ENCODE measurements around the gene SALL4. TPM values are rescaled to one million over a fixed set of nuclear protein-coding genes. Genes with fewer than 3 reads are reported as not detected.
"Not testable (repeated sequence)": the region's sequence is repeated elsewhere in the genome, so short reads cannot be mapped to it uniquely, and the experiment has no call there.

The SALL4 gene
- total and polyA plus RNA-seq, 11 donors, result 0.04 to 0.22 (median 0.07) TPM; not detected in 5

DNA sequence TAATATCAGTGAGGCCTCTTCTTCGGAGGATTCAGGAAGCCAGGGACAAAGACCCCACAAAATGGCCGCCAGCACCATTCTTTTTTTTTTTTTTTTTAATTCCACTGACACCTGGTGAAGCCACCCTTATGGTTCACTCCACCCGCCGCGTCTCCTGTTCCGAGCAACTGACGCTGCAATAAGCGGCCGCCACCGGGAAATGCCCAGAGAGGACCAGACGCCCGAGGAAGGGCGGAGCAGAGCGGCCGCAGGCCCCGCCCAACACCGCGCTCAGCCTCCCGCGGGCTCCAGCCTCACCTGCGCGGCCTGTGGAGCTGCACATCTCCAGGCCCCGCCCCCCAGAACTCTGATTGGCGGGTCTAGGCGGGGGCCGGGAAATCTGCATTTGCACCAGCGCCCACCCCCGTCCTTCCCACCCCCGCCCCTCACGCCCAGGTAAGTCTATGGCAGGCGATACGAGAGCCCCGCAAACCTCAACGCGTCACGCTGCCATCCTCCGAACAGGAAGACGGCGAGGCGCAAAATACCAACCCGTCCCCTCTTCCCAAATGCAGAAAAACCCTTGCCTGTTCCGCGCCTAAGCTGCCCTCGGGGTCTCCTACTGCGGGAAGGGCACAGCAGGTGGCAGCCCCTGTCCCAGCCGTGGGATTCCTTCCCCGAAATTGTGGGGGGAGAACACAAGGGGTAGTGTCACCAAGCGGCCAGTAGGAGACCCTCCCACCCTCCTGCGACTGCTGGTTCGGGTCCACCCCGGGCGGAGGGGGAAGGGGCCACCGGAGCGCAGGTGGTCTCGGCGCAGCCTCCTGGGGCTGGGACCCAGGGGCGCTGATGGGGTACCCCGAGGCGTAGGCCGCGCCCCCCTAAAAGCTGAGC lies 35.1 kb downstream of the SALL4 start:
- H3K27me3 ChIP-seq, result peaks cover 0 to 19% (median 0%) of the 10 kb centered on the region in 9 donors
- peaks cover 0 to 17% (median 0%) of the 10 kb centered on the region in 12 donors for H3K4me1 ChIP-seq
- no peaks in the 10 kb centered on the region for H3K9me3 ChIP-seq
- H3K36me3 ChIP-seq, result no peaks in the 10 kb centered on the region
- intact Hi-C loops (cut with DNase I), result loop anchor here in 1 of 10 donors (10.0 kb wide), 1 partner anchor 132 kb away; no protein-coding TSS in a partner anchor
- ATAC-seq, result peak; percentile 69 to 96 (median 94)
- DNase-seq, result peak; percentile 53 to 85 (median 74)
- 1 to 6% (median 2%) methylated on average over 21 to 61 of the region's 61 CpGs for WGBS, 4 donors
- TF ChIP-seq, protein P1, sequence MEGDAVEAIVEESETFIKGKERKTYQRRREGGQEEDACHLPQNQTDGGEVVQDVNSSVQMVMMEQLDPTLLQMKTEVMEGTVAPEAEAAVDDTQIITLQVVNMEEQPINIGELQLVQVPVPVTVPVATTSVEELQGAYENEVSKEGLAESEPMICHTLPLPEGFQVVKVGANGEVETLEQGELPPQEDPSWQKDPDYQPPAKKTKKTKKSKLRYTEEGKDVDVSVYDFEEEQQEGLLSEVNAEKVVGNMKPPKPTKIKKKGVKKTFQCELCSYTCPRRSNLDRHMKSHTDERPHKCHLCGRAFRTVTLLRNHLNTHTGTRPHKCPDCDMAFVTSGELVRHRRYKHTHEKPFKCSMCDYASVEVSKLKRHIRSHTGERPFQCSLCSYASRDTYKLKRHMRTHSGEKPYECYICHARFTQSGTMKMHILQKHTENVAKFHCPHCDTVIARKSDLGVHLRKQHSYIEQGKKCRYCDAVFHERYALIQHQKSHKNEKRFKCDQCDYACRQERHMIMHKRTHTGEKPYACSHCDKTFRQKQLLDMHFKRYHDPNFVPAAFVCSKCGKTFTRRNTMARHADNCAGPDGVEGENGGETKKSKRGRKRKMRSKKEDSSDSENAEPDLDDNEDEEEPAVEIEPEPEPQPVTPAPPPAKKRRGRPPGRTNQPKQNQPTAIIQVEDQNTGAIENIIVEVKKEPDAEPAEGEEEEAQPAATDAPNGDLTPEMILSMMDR (IDR thresholded peaks at IDR 0.05), result peak in 5 of 12 donors; percentile 9 to 31 (median 22)
- TF ChIP-seq POLR2A (IDR thresholded peaks at IDR 0.05), result no peak
- H3K27ac ChIP-seq, result peak overlapping the region in 8 of 12 donors; percentile 24 to 82 (median 59)
- peak overlapping the region; percentile 52 to 96 (median 90) for H3K4me3 ChIP-seq

- 65 to 77% (median 72%) methylated on average over 10 of the region's 10 CpGs for WGBS, 4 donors
- not testable (repeated sequence) for H3K27ac ChIP-seq, H3K36me3 ChIP-seq, DNase-seq, ATAC-seq, H3K4me3 ChIP-seq, H3K9me3 ChIP-seq
- H3K27me3 ChIP-seq, result peaks cover 0 to 19% (median 0%) of the 10 kb centered on the region in 9 donors
- intact Hi-C loops (cut with DNase I), result loop anchor here in 1 of 10 donors (10.0 kb wide), 1 partner anchor 131 kb away; no protein-coding TSS in a partner anchor
- peaks cover 0 to 17% (median 0%) of the 10 kb centered on the region in 12 donors for H3K4me1 ChIP-seq
Observed at GRCh38 chr20:51765381-51765780, 36.9 kb downstream of the SALL4 start.

- DNase-seq (no peak), ATAC-seq (no peak)
- Histone ChIP-seq H3K27me3 (peaks cover 0 to 17% (median 0%) of the 10 kb centered on the region in 9 donors), H3K27ac (no peak overlapping the region), H3K9me3 (peaks cover 0 to 2% (median 0%) of the 10 kb centered on the region in 12 donors), H3K36me3 (no peaks in the 10 kb centered on the region), H3K4me1 (peaks cover 0 to 17% (median 0%) of the 10 kb centered on the region in 12 donors), H3K4me3 (no peak overlapping the region)
- 90 to 95% (median 92%) methylated on average over 5 to 6 of the region's 6 CpGs for WGBS, 4 donors
- TF ChIP-seq, protein P1 (IDR thresholded peaks at IDR 0.05), result no peak
- TF ChIP-seq POLR2A (IDR thresholded peaks at IDR 0.05), result no peak
- intact Hi-C loops (cut with DNase I), result loop anchor here in 1 of 10 donors (10.0 kb wide), 1 partner anchor 129 kb away; no protein-coding TSS in a partner anchor
Observed at GRCh38 chr20:51763965-51764602, 38.2 kb downstream of the SALL4 start.

DNA sequence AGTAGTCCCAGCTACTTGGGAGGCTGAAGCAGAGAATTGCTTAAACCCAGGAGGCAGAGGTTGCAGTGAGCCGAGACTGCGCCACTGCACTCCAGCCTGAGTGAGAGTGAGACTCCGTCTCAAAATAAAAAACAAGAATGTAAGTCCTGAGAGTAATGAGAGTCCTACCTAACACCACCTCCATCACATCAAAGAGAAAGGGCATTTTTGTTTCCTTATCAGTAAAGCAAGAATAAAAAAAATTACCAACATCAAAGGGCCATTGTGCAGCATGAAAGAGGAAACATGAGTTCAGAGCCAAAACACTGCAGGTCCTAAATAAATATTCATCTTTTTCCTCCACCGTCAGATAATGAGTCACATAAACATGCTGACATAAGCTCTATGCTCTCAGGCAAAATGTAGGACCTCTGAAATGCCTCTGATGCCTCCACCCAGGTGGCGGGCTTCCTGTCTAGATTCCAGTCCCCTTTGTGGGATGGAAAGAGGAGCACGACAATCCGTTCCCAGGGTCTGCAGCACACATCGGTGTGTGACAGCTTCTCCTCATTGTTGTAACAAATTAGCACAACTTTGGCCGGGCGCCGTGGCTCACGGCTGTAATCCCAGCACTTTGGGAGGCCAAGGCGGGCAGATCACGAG lies 41.3 kb downstream of the SALL4 start:
- Histone ChIP-seq H3K4me3 (no peak overlapping the region), H3K36me3 (no peaks in the 10 kb centered on the region), H3K9me3 (peaks cover 0 to 2% (median 0%) of the 10 kb centered on the region in 12 donors), H3K27me3 (no peaks in the 10 kb centered on the region), H3K27ac (no peak overlapping the region), H3K4me1 (peaks cover 0 to 9% (median 0%) of the 10 kb centered on the region in 12 donors)
- DNase-seq (no peak), ATAC-seq (peak in 1 of 4 donors; percentile 43)
- TF ChIP-seq, protein P1 (IDR thresholded peaks at IDR 0.05), result no peak
- TF ChIP-seq POLR2A (IDR thresholded peaks at IDR 0.05), result no peak
- WGBS, 4 donors, result 73 to 84% (median 78%) methylated on average over 13 to 14 of the region's 14 CpGs
- intact Hi-C loops (cut with DNase I), result loop anchor here in 1 of 10 donors (10.0 kb wide), 1 partner anchor 126 kb away; no protein-coding TSS in a partner anchor

Measured in heart left ventricle (tissue), 16 donors.